DOHH2 (cell line): ENCODE results near the gene DPYD.

Experiments used
- H3F3A ChIP-seq: fragments of 200-600 bp; sonication (generic), shearing (Covaris generic); 2 replicates; pipeline ENCODE4 v1.6.0; 2016; ENCODE audit warnings: antibody characterized with exemption, mild to moderate bottlenecking; ENCODE audit not compliant: control insufficient read depth, insufficient read depth
- H3K27ac ChIP-seq: fragments of 200-600 bp; sonication (generic); 2 replicates; pipeline ENCODE4 v1.5.1; 2014; ENCODE audit warnings: low read depth, mild to moderate bottlenecking, low read length, moderate library complexity
- H3K27me3 ChIP-seq: fragments of 200-600 bp; sonication (generic); 2 replicates; pipeline ENCODE4 v1.6.1; 2014; ENCODE audit warnings: mild to moderate bottlenecking, low read length, mixed read lengths; ENCODE audit not compliant: control insufficient read depth
- H3K36me3 ChIP-seq: fragments of 200-600 bp; sonication (generic); 2 replicates; pipeline ENCODE4 v1.6.1; 2014; ENCODE audit warnings: mild to moderate bottlenecking, low read length, moderate library complexity, mixed read lengths; ENCODE audit not compliant: control insufficient read depth
- H3K4me1 ChIP-seq: fragments of 200-600 bp; sonication (generic); 2 replicates; pipeline ENCODE4 v1.6.1; 2014; ENCODE audit warnings: mild to moderate bottlenecking, low read length, mixed read lengths; ENCODE audit not compliant: control insufficient read depth
- H3K4me2 ChIP-seq: fragments of 200-600 bp; sonication (generic); 2 replicates; pipeline ENCODE4 v1.6.0; 2014; ENCODE audit warnings: mild to moderate bottlenecking, low read length, moderate library complexity
- H3K4me3 ChIP-seq: fragments of 200-600 bp; sonication (generic); 2 replicates; pipeline ENCODE4 v1.5.1; 2014; ENCODE audit warnings: mild to moderate bottlenecking, low read length, mixed read lengths
- H3K79me2 ChIP-seq: fragments of 200-600 bp; sonication (generic); 2 replicates; pipeline ENCODE4 v1.6.1; 2014; ENCODE audit warnings: mild to moderate bottlenecking, low read length, mixed read lengths; ENCODE audit not compliant: control insufficient read depth
- H3K9me2 ChIP-seq: fragments of 200-600 bp; sonication (generic); replicated peaks from 2 replicates; pipeline ENCODE4 v1.6.1; 2014; ENCODE audit warnings: mild to moderate bottlenecking, low read length, mixed read lengths; ENCODE audit not compliant: control insufficient read depth
- H3K9me3 ChIP-seq: fragments of 200-600 bp; sonication (generic); 2 replicates; pipeline ENCODE4 v1.6.1; 2014; ENCODE audit warnings: antibody characterized with exemption, low read length, mixed read lengths; ENCODE audit not compliant: control insufficient read depth, insufficient read depth
- H4K20me1 ChIP-seq: fragments of 200-600 bp; sonication (generic); 2 replicates; pipeline ENCODE4 v1.6.0; 2014; ENCODE audit warnings: low read depth, mild to moderate bottlenecking, antibody characterized with exemption, low read length, moderate library complexity; ENCODE audit not compliant: control insufficient read depth, insufficient read depth
- CTCF ChIP-seq: fragments of 200-600 bp; sonication (generic); IDR thresholded peaks from one replicate; pipeline ENCODE4 v1.5.1; 2014; ENCODE audit warnings: antibody characterized with exemption, mild to moderate bottlenecking, low read depth, low read length; ENCODE audit not compliant: poor library complexity, severe bottlenecking
- EZH2phosphoT487 ChIP-seq: fragments of 200-600 bp; sonication (generic); IDR thresholded peaks from 2 replicates; pipeline ENCODE4 v1.6.1; 2017; ENCODE audit warnings: borderline replicate concordance, mild to moderate bottlenecking, antibody characterized with exemption, low read length, moderate library complexity, mixed read lengths

Gene DPYD

GRCh38 chr1:97414682-97415312, 506.0 kb downstream of the DPYD start:
- no peak overlapping the region for H3K4me3 ChIP-seq
- H3K36me3 ChIP-seq: no peaks in the 10 kb centered on the region
- no peaks in the 10 kb centered on the region for H3F3A ChIP-seq
- H3K9me2 ChIP-seq: no peaks in the 10 kb centered on the region
- no peaks in the 10 kb centered on the region for H3K4me1 ChIP-seq
- no peak for TF ChIP-seq EZH2phosphoT487
- TF ChIP-seq CTCF: no peak
- no peaks in the 10 kb centered on the region for H4K20me1 ChIP-seq
- H3K4me2 ChIP-seq: no peak overlapping the region
- H3K79me2 ChIP-seq: no peaks in the 10 kb centered on the region
- H3K27me3 ChIP-seq: no peaks in the 10 kb centered on the region
- H3K27ac ChIP-seq: no peak overlapping the region
- H3K9me3 ChIP-seq: no peaks in the 10 kb centered on the region

GRCh38 chr1:97412737-97413136, 508.1 kb downstream of the DPYD start:
- Histone ChIP-seq H4K20me1 (no peaks in the 10 kb centered on the region), H3F3A (no peaks in the 10 kb centered on the region), H3K27me3 (no peaks in the 10 kb centered on the region), H3K4me1 (no peaks in the 10 kb centered on the region), H3K27ac (no peak overlapping the region), H3K9me2 (no peaks in the 10 kb centered on the region), H3K9me3 (no peaks in the 10 kb centered on the region), H3K4me3 (no peak overlapping the region), H3K4me2 (no peak overlapping the region), H3K79me2 (no peaks in the 10 kb centered on the region), H3K36me3 (no peaks in the 10 kb centered on the region)
- TF ChIP-seq EZH2phosphoT487 (no peak), CTCF (no peak)

- Histone ChIP-seq H3K79me2 (no peaks in the 10 kb centered on the region), H3K9me2 (no peaks in the 10 kb centered on the region), H3K27ac (no peak overlapping the region), H4K20me1 (no peaks in the 10 kb centered on the region), H3K9me3 (no peaks in the 10 kb centered on the region), H3F3A (no peaks in the 10 kb centered on the region), H3K4me2 (no peak overlapping the region), H3K4me3 (no peak overlapping the region), H3K27me3 (no peaks in the 10 kb centered on the region), H3K4me1 (no peaks in the 10 kb centered on the region), H3K36me3 (no peaks in the 10 kb centered on the region)
- no peak for TF ChIP-seq EZH2phosphoT487
- no peak for TF ChIP-seq CTCF
These were observed 508.7 kb downstream of the DPYD start for GRCh38 chr1:97412166-97412565.
